ENCODE data around the gene NIT1. TPM values are rescaled to one million over a fixed set of nuclear protein-coding genes. Genes with fewer than 3 reads are reported as not detected.

Gene NIT1
- total RNA-seq, 1 donor from 2014 or later: 58.6 TPM

DNA sequence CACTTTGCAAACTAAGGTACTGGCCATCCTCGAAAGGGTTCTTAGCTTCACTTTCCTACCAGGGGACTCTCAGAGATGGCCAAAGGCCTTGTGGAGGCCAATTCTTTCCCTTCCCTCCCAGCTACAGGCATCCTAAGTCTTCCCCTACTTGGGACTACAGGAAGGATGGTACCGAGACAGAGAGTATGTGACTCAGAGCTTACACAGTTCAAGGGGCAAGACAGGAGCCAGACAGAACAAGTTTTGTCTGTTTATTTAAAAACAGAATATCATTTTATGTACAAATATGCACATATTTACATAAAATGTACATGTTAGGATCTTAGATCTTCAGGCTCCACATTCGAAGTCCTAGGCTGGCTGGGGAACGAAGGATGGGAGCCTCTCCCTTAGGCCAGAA lies 47.1 kb upstream of the NIT1 start:
- TF ChIP-seq, protein P1, sequence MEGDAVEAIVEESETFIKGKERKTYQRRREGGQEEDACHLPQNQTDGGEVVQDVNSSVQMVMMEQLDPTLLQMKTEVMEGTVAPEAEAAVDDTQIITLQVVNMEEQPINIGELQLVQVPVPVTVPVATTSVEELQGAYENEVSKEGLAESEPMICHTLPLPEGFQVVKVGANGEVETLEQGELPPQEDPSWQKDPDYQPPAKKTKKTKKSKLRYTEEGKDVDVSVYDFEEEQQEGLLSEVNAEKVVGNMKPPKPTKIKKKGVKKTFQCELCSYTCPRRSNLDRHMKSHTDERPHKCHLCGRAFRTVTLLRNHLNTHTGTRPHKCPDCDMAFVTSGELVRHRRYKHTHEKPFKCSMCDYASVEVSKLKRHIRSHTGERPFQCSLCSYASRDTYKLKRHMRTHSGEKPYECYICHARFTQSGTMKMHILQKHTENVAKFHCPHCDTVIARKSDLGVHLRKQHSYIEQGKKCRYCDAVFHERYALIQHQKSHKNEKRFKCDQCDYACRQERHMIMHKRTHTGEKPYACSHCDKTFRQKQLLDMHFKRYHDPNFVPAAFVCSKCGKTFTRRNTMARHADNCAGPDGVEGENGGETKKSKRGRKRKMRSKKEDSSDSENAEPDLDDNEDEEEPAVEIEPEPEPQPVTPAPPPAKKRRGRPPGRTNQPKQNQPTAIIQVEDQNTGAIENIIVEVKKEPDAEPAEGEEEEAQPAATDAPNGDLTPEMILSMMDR (IDR thresholded peaks at IDR 0.05; ENCODE audit: unreplicated experiment): no peak
- Mint-ChIP-seq H3K27me3 (peaks cover 8% of the 10 kb centered on the region), H3K36me3 (ENCODE audit: insufficient read depth) (no peaks in the 10 kb centered on the region), H3K4me3 (ENCODE audit: low read depth) (no peak overlapping the region), H3K4me1 (ENCODE audit: low read depth) (peaks cover 7% of the 10 kb centered on the region), H3K9me3 (ENCODE audit: low read depth) (no peaks in the 10 kb centered on the region), H3K27ac (no peak overlapping the region)
- DNase-seq (ENCODE audit: low spot score, unreplicated experiment): no peak

- peak overlapping the region; percentile 86 for H3K27ac Mint-ChIP-seq
- no peaks in the 10 kb centered on the region for H3K9me3 Mint-ChIP-seq (ENCODE audit: low read depth)
- DNase-seq (ENCODE audit: low spot score, unreplicated experiment): peak; percentile 41
- TF ChIP-seq, protein P1 (IDR thresholded peaks at IDR 0.05; ENCODE audit: unreplicated experiment): peak; percentile 78
- H3K27me3 Mint-ChIP-seq: peaks cover 5% of the 10 kb centered on the region
- H3K4me3 Mint-ChIP-seq (ENCODE audit: low read depth): no peak overlapping the region
- no peaks in the 10 kb centered on the region for H3K36me3 Mint-ChIP-seq (ENCODE audit: insufficient read depth)
- peaks cover 7% of the 10 kb centered on the region for H3K4me1 Mint-ChIP-seq (ENCODE audit: low read depth)
Measured at GRCh38 chr1:161071886-161072371, 46.0 kb upstream of the NIT1 start.

- DNase-seq (ENCODE audit: low spot score, unreplicated experiment): no peak
- peak overlapping the region; percentile 45 for H3K27ac Mint-ChIP-seq
- H3K36me3 Mint-ChIP-seq (ENCODE audit: insufficient read depth): no peaks in the 10 kb centered on the region
- no peaks in the 10 kb centered on the region for H3K27me3 Mint-ChIP-seq
- no peaks in the 10 kb centered on the region for H3K9me3 Mint-ChIP-seq (ENCODE audit: low read depth)
- H3K4me1 Mint-ChIP-seq (ENCODE audit: low read depth): peaks cover 7% of the 10 kb centered on the region
- TF ChIP-seq, protein P1 (IDR thresholded peaks at IDR 0.05; ENCODE audit: unreplicated experiment): no peak
- no peak overlapping the region for H3K4me3 Mint-ChIP-seq (ENCODE audit: low read depth)
Measured at GRCh38 chr1:161072751-161073449, 45.0 kb upstream of the NIT1 start.

GRCh38 chr1:161073474-161074121 lies 44.3 kb upstream of the NIT1 start:
- Mint-ChIP-seq H3K27me3 (no peaks in the 10 kb centered on the region), H3K4me1 (ENCODE audit: low read depth) (peaks cover 7% of the 10 kb centered on the region), H3K4me3 (ENCODE audit: low read depth) (no peak overlapping the region), H3K9me3 (ENCODE audit: low read depth) (no peaks in the 10 kb centered on the region), H3K36me3 (ENCODE audit: insufficient read depth) (no peaks in the 10 kb centered on the region), H3K27ac (peak overlapping the region; percentile 45)
- DNase-seq (ENCODE audit: low spot score, unreplicated experiment): no peak
- TF ChIP-seq, protein P1 (IDR thresholded peaks at IDR 0.05; ENCODE audit: unreplicated experiment): no peak

DNA sequence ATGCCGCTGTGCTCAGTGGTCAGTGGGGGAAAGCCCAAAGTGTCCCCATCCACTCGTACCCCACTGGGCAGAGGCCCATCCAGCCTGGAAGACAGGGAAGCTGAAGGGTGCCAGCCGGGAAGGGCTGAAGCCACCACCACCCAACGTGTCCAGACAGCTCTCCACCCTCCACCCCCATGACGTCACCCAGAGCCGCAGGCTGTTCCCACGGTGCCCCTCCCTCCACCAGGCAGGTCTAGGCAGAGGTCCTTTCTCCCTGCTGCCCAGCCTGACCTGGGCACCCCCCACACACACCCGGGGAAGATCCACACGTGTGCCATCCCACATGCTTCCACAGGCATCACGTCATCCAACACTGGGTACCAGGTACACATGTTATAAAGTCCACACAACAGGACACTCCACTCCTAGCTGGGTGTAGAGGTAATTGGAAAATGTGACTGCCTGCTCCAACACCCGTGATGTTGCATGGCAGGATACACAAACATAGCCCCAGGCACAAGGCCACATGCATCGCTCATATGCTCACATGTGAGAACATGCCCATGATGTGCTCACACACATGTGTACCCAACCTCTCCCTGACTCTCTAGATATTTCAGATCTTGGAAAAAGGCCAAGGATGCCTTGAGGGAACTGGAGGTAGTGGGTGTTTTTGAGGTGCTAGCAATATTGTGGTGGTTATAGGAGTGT lies 43.1 kb upstream of the NIT1 start:
- peaks cover 7% of the 10 kb centered on the region for H3K4me1 Mint-ChIP-seq (ENCODE audit: low read depth)
- no peak overlapping the region for H3K4me3 Mint-ChIP-seq (ENCODE audit: low read depth)

More for the DNA sequence above, 43.1 kb upstream of the NIT1 start:
- TF ChIP-seq, protein P1 (IDR thresholded peaks at IDR 0.05; ENCODE audit: unreplicated experiment): no peak
- no peak overlapping the region for H3K27ac Mint-ChIP-seq
- no peaks in the 10 kb centered on the region for H3K36me3 Mint-ChIP-seq (ENCODE audit: insufficient read depth)
- DNase-seq (ENCODE audit: low spot score, unreplicated experiment): no peak
- H3K9me3 Mint-ChIP-seq (ENCODE audit: low read depth): no peaks in the 10 kb centered on the region
- H3K27me3 Mint-ChIP-seq: no peaks in the 10 kb centered on the region
